ENCODE results near the gene SGTA. TPM values are rescaled to one million over a fixed set of nuclear protein-coding genes. Genes with fewer than 3 reads are reported as not detected.

SGTA gene
- total and polyA plus RNA-seq, 7 donors, result 63.4 to 186 (median 99.1) TPM

DNA sequence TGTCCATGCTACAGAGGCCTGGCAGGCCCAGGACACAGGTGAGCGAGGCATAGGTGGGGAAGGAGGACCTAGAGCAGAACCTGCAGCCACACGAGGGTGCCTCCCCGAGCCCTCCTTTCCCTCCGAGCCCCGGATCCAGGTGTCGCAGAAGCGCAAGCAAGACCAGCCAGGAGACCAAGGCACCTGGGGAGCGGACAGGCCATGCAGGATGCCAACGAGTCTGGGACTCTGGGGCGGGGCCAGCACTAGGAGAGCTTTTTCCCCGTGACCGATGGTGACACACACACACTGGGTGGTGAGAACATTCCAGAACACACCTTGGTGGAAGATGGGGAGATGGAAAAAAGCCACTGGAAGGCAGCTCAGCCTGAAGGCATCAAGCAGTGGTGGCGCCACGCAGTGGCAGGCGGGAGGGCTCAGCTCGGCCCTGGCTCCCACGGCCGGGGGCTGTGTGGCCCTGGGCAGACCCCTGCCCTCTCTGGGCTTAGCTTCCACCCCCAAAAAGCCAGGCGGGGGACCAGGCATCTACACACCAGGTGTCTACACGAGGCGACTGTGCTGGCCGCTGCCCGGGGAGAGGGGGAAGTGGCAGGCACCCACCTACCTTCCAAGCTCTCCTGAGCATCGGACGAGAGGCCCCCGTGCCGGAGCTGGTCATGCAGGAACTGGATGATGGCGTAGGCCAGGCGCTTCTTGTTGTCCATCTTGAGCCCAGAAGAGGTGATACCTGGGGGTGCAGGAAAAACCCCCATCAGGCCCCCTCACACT lies 14.5 kb downstream of the SGTA start:
- H3K36me3 ChIP-seq (ENCODE audit: insufficient read depth in 1 of 2, low read depth in 1 of 2), result peaks cover 7 to 51% of the 10 kb centered on the region in 2 donors
- intact Hi-C loops (cut with DNase I), result loop anchor here in 1 of 2 donors (5.0 kb wide), 1 partner anchor 36 kb away; no protein-coding TSS in a partner anchor
- H3K27me3 ChIP-seq (ENCODE audit: insufficient read depth in 3 of 3, low read length in 2 of 3), result no peaks in the 10 kb centered on the region
- DNase-seq (peak in 1 of 2 donors; percentile 52), ATAC-seq (no peak)
- 91 to 94% (median 92%) methylated on average over 29 of the region's 29 CpGs for WGBS, 3 donors
- no peaks in the 10 kb centered on the region for H3K9me3 ChIP-seq
- H3K27ac ChIP-seq, result peak overlapping the region; percentile 16
- no peak overlapping the region for H3K4me3 ChIP-seq
- peaks cover 33% of the 10 kb centered on the region for H3K4me1 ChIP-seq
- TF ChIP-seq, protein P1, sequence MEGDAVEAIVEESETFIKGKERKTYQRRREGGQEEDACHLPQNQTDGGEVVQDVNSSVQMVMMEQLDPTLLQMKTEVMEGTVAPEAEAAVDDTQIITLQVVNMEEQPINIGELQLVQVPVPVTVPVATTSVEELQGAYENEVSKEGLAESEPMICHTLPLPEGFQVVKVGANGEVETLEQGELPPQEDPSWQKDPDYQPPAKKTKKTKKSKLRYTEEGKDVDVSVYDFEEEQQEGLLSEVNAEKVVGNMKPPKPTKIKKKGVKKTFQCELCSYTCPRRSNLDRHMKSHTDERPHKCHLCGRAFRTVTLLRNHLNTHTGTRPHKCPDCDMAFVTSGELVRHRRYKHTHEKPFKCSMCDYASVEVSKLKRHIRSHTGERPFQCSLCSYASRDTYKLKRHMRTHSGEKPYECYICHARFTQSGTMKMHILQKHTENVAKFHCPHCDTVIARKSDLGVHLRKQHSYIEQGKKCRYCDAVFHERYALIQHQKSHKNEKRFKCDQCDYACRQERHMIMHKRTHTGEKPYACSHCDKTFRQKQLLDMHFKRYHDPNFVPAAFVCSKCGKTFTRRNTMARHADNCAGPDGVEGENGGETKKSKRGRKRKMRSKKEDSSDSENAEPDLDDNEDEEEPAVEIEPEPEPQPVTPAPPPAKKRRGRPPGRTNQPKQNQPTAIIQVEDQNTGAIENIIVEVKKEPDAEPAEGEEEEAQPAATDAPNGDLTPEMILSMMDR (IDR thresholded peaks at IDR 0.05), result no peak

DNA sequence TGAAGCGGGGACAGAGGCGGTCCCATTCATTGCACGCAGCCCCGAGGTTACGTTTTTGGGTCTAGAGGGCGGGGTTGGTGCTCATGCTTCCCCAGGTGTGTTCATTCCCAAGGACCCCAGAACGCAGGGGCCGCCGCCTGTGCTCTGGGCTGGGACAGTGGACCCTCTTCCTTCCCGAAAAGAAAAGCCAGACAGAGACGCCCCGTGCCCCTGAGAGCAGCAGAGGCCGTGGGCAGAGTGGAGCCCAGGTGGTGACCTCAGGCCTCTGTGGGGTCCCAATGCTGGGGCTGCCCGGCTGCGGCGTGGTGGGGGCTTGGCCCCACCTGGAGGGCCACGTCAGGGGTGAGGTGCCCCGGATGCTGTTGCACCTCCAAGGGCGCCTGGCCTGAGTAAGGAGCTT lies 15.4 kb downstream of the SGTA start:
- peaks cover 33% of the 10 kb centered on the region for H3K4me1 ChIP-seq
- peaks cover 7 to 60% of the 10 kb centered on the region in 2 donors for H3K36me3 ChIP-seq (ENCODE audit: insufficient read depth in 1 of 2, low read depth in 1 of 2)
- intact Hi-C loops (cut with DNase I), result loop anchor here in 1 of 2 donors (5.0 kb wide), 1 partner anchor 35 kb away; no protein-coding TSS in a partner anchor
- H3K27me3 ChIP-seq (ENCODE audit: insufficient read depth in 3 of 3, low read length in 2 of 3), result no peaks in the 10 kb centered on the region
- H3K9me3 ChIP-seq, result no peaks in the 10 kb centered on the region
- peak in 1 of 2 donors; percentile 42 for DNase-seq
- no peak overlapping the region for H3K4me3 ChIP-seq
- WGBS, 3 donors, result 92 to 93% (median 93%) methylated on average over 19 of the region's 19 CpGs
- TF ChIP-seq, protein P1 (IDR thresholded peaks at IDR 0.05), result no peak
- no peak overlapping the region for H3K27ac ChIP-seq
- no peak for ATAC-seq

DNA sequence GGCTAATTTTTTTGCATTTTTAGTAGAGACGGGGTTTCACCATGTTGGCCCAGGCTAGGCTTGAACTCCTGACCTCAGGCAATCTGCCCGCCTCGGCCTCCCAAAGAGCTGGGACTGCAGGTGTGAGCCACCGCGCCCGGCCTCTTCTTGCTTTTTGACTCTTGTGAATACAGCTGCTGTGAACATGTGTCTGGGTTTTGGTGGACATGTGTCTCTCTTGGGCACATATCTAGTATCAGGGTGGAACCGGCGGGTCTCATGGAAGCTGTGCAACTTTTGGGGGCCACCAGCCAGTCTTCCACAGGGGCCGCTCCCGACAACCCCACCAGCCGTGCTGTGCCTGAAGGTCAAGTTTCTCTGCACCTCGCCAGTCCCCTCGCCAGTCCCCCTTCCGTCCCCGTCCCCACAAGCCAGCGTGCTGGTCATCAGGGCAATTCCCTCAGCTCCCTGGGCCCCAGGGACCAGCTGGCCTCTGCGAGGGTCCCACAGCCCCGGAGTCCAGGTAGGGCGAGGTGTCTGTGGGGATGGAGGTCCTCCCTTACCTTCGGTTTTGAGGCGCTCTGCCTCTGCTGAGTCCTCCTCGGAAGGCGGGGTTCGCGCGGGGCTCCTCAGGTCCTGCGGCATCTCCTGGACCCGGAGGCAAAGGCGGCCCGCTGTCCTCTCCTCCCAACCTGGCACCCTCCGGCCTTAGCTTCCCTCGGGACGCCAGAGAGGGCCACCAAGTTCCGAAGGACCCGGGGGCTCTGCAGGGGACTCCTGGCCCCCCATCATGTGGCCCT lies 16.3 kb downstream of the SGTA start:
- ATAC-seq, result no peak
- intact Hi-C loops (cut with DNase I), result loop anchor here in 1 of 2 donors (5.0 kb wide), 1 partner anchor 34 kb away; no protein-coding TSS in a partner anchor
- TF ChIP-seq, protein P1 (IDR thresholded peaks at IDR 0.05), result no peak
- no peak for DNase-seq
- 93 to 94% (median 93%) methylated on average over 35 of the region's 35 CpGs for WGBS, 3 donors
- no peaks in the 10 kb centered on the region for H3K27me3 ChIP-seq (ENCODE audit: insufficient read depth in 3 of 3, low read length in 2 of 3)
- peaks cover 26% of the 10 kb centered on the region for H3K4me1 ChIP-seq
- H3K4me3 ChIP-seq, result no peak overlapping the region
- H3K27ac ChIP-seq, result no peak overlapping the region
- no peaks in the 10 kb centered on the region for H3K9me3 ChIP-seq
- H3K36me3 ChIP-seq (ENCODE audit: insufficient read depth in 1 of 2, low read depth in 1 of 2), result peaks cover 7 to 65% of the 10 kb centered on the region in 2 donors

DNA sequence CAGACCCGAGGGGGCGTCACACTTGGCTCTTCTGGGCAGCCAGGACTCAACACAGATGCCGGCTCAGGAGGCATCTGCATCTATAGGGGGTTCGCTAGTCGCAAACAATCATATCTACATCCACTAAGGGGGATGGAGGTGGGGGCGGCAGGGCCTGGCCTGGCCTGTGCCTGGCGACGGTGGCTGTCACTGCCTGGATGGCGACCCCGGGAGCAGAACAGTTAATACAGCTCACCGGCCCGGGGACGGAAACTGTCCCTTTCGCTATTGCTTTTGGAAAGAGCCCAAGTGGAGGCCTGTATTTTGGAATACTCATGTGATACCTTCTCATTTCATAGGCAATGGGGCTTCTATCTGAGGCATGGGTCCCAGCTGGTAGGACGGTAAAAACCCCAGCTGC lies 17.7 kb downstream of the SGTA start:
- no peak for ATAC-seq
- H3K36me3 ChIP-seq (ENCODE audit: insufficient read depth in 1 of 2, low read depth in 1 of 2), result peaks cover 7 to 75% of the 10 kb centered on the region in 2 donors
- 85 to 89% (median 89%) methylated on average over 15 of the region's 15 CpGs for WGBS, 3 donors
- peaks cover 12% of the 10 kb centered on the region for H3K4me1 ChIP-seq
- no peaks in the 10 kb centered on the region for H3K9me3 ChIP-seq
- TF ChIP-seq, protein P1 (IDR thresholded peaks at IDR 0.05), result no peak
- no peak overlapping the region for H3K4me3 ChIP-seq
- H3K27ac ChIP-seq, result no peak overlapping the region
- intact Hi-C loops (cut with DNase I), result loop anchor here in 1 of 2 donors (5.0 kb wide), 1 partner anchor 33 kb away; no protein-coding TSS in a partner anchor
- no peaks in the 10 kb centered on the region for H3K27me3 ChIP-seq (ENCODE audit: insufficient read depth in 3 of 3, low read length in 2 of 3)
- no peak for DNase-seq

Measured in psoas muscle (tissue), 8 donors.